HEK293T (cell line): ENCODE results near the gene RASA1.

Experiments
- CTCF ChIA-PET: fragments of 350-600 bp; formaldehyde crosslinking; extraction: SDS; loops from one replicate; lab custom pipeline; 2021; ENCODE audit warnings: antibody characterized with exemption, inconsistent platforms; lab: Yijun Ruan, JAX
- POLR2A ChIA-PET: fragments of 350-600 bp; formaldehyde crosslinking; extraction: SDS; loops from one replicate; lab custom pipeline; 2020; ENCODE audit warnings: antibody characterized with exemption, inconsistent platforms; lab: Yijun Ruan, JAX
- DNase-seq: peaks from one replicate; pipeline ENCODE4 v3.0.0; 2012; ENCODE audit warnings: mixed read lengths; ENCODE audit errors: extremely low spot score
- ARNT ChIP-seq: fragments of 450-650 bp; IDR thresholded peaks from 2 replicates; pipeline ENCODE4 v1.6.1; 2017; ENCODE audit warnings: mild to moderate bottlenecking
- BHLHE40 ChIP-seq: fragments of 450-650 bp; IDR thresholded peaks from 2 replicates; pipeline ENCODE4 v1.6.1; 2016; ENCODE audit warnings: mild to moderate bottlenecking, moderate library complexity, borderline replicate concordance
- CTBP1 ChIP-seq: fragments of 450-650 bp; IDR thresholded peaks from 2 replicates; pipeline ENCODE4 v1.6.1; 2016; ENCODE audit warnings: borderline replicate concordance
- ELF4 ChIP-seq: fragments of 450-650 bp; IDR thresholded peaks from 2 replicates; pipeline ENCODE4 v1.6.1; 2017; ENCODE audit warnings: antibody characterized with exemption
- FOXA1 ChIP-seq: fragments of 450-650 bp; IDR thresholded peaks from 2 replicates; pipeline ENCODE4 v1.6.1; 2016; ENCODE audit warnings: mild to moderate bottlenecking
- FOXK2 ChIP-seq: fragments of 450-650 bp; IDR thresholded peaks from 2 replicates; pipeline ENCODE4 v1.6.1; 2016; ENCODE audit warnings: mild to moderate bottlenecking
- FOXM1 ChIP-seq: fragments of 450-650 bp; IDR thresholded peaks from 2 replicates; pipeline ENCODE4 v1.6.1; 2017; ENCODE audit warnings: mild to moderate bottlenecking, borderline replicate concordance
- HDGF ChIP-seq: fragments of 450-650 bp; IDR thresholded peaks from 2 replicates; pipeline ENCODE4 v1.6.1; 2017; ENCODE audit warnings: antibody characterized with exemption, borderline replicate concordance
- L3MBTL2 ChIP-seq: fragments of 450-650 bp; conservative IDR thresholded peaks from 2 replicates; pipeline ENCODE4 v1.6.1; 2016; ENCODE audit warnings: mild to moderate bottlenecking
- LEF1 ChIP-seq: fragments of 450-650 bp; IDR thresholded peaks from 2 replicates; pipeline ENCODE4 v1.6.1; 2017; ENCODE audit warnings: mild to moderate bottlenecking, borderline replicate concordance
- NFRKB ChIP-seq: fragments of 450-650 bp; IDR thresholded peaks from 2 replicates; pipeline ENCODE4 v1.6.1; 2016; ENCODE audit warnings: mild to moderate bottlenecking, moderate library complexity
- SP1 ChIP-seq: fragments of 450-650 bp; IDR thresholded peaks from 2 replicates; pipeline ENCODE4 v1.6.1; 2017
- SUZ12 ChIP-seq: fragments of 450-650 bp; IDR thresholded peaks from 2 replicates; pipeline ENCODE4 v1.6.1; 2016; ENCODE audit warnings: mild to moderate bottlenecking
- TARDBP ChIP-seq: fragments of 450-650 bp; IDR thresholded peaks from 2 replicates; pipeline ENCODE4 v1.6.1; 2016
- ZNF384 ChIP-seq: fragments of 450-650 bp; IDR thresholded peaks from 2 replicates; pipeline ENCODE4 v1.6.1; 2016
- TF ChIP-seq, protein P1 (sequence below): fragments of 450-650 bp; IDR thresholded peaks from 2 replicates; pipeline ENCODE4 v1.6.1; 2016

Gene RASA1

DNA sequence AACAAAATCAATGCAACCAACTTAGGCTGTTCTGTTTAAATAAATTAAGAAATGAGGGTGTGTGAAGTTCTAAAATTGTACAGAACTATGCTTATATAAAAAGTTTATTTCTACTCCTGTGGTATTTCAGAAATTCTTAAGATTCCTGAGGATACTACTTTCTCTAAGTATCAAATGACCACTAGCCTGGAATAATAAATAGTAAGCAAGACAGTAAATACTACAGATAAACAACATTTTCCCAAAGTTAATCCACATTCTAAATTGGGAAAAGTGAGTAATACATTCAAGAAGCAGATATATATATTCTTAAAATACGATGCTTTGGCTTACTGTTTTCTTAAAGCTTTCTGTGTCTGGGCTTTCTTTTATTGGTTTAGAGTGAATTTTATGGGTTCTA lies 115.5 kb downstream of the RASA1 start:
- DNase-seq: no peak
- TF ChIP-seq BHLHE40: no peak
- TF ChIP-seq HDGF: no peak
- no peak for TF ChIP-seq FOXA1
- no peak for TF ChIP-seq L3MBTL2
- no peak for TF ChIP-seq FOXK2
- no peak for TF ChIP-seq CTBP1
- TF ChIP-seq ZNF384: no peak
- ChIA-PET CTCF (no interaction called here), POLR2A (interaction anchor here (0.6 to 1.2 kb wide), 2 partner anchors 13 to 115 kb away, joined by 3 read pairs; partner anchors contain the start of gene RASA1)

DNA sequence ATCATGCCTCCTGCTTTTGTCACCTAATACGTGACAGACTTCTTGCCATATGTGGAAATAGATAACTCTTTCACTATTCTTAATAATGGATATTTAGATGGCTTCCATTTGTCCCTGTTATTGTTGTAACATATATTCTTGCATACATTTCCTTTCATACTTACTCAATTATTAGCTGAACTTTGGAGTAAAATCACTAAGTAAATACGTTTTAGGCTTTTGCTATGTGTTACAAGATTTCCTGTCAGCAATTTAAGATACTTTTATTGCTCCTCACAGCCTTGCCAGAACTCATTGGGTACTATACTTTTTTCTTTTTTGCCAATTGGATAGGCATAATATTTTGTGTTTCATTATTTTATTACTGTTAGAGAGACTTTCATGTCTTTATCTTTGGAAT lies 118.1 kb downstream of the RASA1 start:
- ChIA-PET POLR2A (no interaction called here), CTCF (no interaction called here)
- no peak for DNase-seq
- no peak for TF ChIP-seq SP1
- no peak for TF ChIP-seq CTBP1
- TF ChIP-seq, protein P1, sequence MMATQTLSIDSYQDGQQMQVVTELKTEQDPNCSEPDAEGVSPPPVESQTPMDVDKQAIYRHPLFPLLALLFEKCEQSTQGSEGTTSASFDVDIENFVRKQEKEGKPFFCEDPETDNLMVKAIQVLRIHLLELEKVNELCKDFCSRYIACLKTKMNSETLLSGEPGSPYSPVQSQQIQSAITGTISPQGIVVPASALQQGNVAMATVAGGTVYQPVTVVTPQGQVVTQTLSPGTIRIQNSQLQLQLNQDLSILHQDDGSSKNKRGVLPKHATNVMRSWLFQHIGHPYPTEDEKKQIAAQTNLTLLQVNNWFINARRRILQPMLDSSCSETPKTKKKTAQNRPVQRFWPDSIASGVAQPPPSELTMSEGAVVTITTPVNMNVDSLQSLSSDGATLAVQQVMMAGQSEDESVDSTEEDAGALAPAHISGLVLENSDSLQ: no peak
- no peak for TF ChIP-seq HDGF
- TF ChIP-seq BHLHE40: no peak
- TF ChIP-seq ZNF384: no peak

DNA sequence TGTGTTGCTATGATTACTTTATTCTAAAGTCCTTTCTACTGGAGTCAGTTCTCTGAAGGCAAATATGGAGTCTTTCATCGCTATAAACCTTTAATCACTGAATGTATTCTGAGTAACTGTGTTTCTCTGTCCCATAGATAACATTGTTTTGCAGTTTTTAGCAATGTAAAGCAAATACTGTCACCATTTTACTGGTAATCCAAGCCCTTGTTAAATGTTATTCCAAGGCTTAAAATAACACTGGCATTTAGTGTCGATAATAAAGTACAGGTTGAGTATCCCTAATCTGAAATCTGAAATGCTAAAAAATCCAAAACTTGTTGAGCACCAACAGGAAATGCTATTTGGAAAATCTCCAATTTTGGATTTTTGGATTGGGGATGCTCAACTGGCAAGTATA lies 120.4 kb downstream of the RASA1 start:
- DNase-seq: no peak
- POLR2A ChIA-PET: no interaction called here
- TF ChIP-seq CTBP1: no peak
- no peak for TF ChIP-seq HDGF
- no peak for TF ChIP-seq SUZ12
- CTCF ChIA-PET: no interaction called here

DNA sequence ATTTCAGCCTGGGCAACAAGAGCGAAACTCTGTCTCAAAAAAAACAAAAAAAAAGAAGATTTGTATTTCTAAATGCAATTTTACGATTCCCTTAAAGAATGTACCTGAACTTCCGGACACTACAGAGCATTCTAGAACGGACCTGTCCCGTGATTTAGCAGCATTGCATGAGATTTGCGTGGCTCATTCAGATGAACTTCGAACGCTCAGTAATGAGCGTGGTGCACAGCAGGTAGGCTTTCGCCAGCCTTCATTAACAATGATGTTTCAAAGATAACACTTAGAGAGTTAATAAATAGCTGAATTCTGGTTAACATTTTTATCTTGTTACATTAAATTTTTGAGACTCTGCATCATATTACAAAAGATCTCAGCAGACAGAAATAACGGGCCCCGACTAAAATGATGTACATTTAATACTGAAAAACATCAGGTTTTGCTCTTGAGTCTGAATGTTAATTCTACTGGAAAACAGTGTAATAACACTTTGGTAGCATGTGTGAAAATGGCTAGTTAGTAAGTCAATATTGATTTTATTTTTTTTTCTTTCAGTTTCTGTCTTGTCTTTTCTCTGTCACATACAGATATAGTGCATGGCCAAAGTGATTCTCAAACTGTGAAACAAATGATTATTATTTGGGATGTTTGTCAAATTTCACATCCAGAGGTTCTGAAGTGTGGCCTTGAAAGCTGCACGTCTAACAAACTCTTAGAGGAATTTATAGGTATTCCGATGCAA lies 121.8 kb downstream of the RASA1 start:
- CTCF ChIA-PET: interaction anchor here (1.0 kb wide), 1 partner anchor 11 kb away, joined by 4 read pairs; no protein-coding TSS in a partner anchor
- DNase-seq: no peak
- TF ChIP-seq L3MBTL2 (no peak), CTBP1 (no peak), NFRKB (no peak), ZNF384 (no peak), SP1 (no peak)
- POLR2A ChIA-PET: no interaction called here

DNA sequence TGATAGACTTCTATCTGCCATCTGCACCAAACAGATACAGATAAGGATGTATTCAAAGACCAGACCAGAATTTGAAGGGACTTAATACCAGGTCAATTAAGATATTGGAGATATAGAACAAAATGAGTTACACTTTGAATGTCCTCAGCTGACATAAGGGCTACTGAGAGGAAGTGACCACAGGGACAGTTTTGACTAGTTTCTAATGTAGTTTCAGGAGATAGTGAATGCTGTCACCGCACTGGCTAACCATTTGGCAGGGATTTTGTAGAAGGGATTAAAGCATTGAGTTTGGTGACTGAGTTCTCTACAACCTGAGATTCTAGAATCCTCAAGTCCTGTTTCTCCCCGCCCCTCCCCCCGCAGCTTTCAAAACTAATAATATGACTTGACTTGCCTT lies 122.4 kb downstream of the RASA1 start:
- ChIA-PET POLR2A (no interaction called here), CTCF (interaction anchor here (1.0 kb wide), 1 partner anchor 10 kb away, joined by 4 read pairs; no protein-coding TSS in a partner anchor)
- DNase-seq: no peak
- TF ChIP-seq LEF1 (no peak), HDGF (no peak), FOXA1 (no peak), BHLHE40 (no peak), ARNT (no peak), FOXK2 (no peak), ZNF384 (no peak)

DNA sequence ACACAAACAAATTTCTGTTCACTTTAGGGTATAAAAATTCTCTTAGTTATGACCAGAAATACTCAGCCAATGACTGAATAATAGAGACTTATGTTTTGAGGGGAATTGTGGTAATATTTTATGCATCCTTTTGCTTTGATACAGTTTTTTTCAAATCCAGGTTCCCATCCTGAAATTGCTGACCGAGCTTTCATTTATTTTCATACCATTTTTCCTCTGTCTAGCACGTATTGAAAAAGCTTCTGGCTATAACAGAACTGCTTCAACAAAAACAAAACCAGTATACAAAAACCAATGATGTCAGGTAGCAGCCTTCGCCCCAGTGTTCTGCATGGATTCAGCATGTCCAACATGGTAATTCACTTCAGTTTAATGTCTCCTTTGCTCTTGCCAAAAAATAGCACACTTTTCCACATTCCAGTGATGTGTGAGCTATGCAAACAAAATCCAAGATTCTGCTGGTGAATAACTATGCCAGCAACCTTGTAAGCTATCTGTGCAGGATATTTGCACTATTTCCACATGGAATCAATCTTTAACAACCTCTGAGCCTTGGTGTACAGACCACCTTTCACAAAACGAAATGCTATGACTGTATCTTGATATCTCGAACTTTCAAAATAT lies 123.0 kb downstream of the RASA1 start:
- DNase-seq: no peak
- ChIA-PET CTCF (interaction anchor here (1.6 kb wide), 1 partner anchor 10 kb away, joined by 7 read pairs; no protein-coding TSS in a partner anchor), POLR2A (no interaction called here)
- TF ChIP-seq ZNF384: no peak
- TF ChIP-seq ARNT: no peak
- TF ChIP-seq LEF1: no peak
- TF ChIP-seq CTBP1: no peak
- no peak for TF ChIP-seq FOXM1
- no peak for TF ChIP-seq ELF4
- TF ChIP-seq, protein P1: no peak
- no peak for TF ChIP-seq SUZ12
- TF ChIP-seq L3MBTL2: no peak
- no peak for TF ChIP-seq FOXA1
- no peak for TF ChIP-seq NFRKB
- no peak for TF ChIP-seq HDGF
- TF ChIP-seq BHLHE40: no peak
- TF ChIP-seq SP1: no peak
- no peak for TF ChIP-seq TARDBP
- TF ChIP-seq FOXK2: no peak

DNA sequence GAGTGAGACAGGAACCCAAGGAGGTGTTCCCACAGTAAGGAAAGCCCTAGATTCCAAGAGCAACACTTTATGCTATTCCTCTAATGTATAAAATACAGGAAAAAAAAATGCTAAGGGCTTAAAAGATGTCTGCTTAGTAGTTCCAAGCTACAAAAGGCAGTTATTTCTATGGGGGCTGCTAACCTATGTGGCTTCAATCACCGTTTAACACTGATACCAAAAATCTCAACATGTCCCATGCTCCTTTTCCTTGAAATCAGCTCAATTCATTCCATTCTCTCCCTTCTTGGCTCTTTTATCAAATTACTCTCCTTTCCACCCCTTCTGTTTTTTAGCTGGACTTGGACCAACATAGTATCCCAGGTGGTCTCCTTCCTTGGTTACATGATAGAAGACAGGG lies 124.5 kb downstream of the RASA1 start:
- TF ChIP-seq LEF1 (no peak), FOXA1 (no peak)
- CTCF ChIA-PET: interaction anchor here (1.6 kb wide), 1 partner anchor 8 kb away, joined by 7 read pairs; no protein-coding TSS in a partner anchor
- DNase-seq: no peak
- POLR2A ChIA-PET: no interaction called here
